HepG2 (cell line): ENCODE data around the gene NOB1. TPM values are rescaled to one million over a fixed set of nuclear protein-coding genes. Genes with fewer than 3 reads are reported as not detected.

ENCODE experiments used
- ATAC-seq: fragments of 200-7000 bp; cut with Tn5 transposase; 3 replicates; pipeline ENCODE4 v1.9.1; 2020; ENCODE audit warnings: mild to moderate bottlenecking, moderate library complexity
- BruUV-seq: library from RNA; stranded (reverse); fragments of 400-500 nt; replicated peaks from 2 replicates; lab custom pipeline; 2021; lab: Mats Ljungman, UMichigan
- CTCF ChIA-PET: fragments of 300-600 bp; formaldehyde crosslinking; extraction: SDS; loops from one replicate; lab custom pipeline; 2021; ENCODE audit warnings: low total read pairs, inconsistent platforms, low intra/inter-chr PET ratio; lab: Yijun Ruan, JAX
- POLR2A ChIA-PET: fragments of 350-600 bp; sonication (Branson Sonifier 250); formaldehyde crosslinking; loops from one replicate; lab custom pipeline; 2020; ENCODE audit warnings: antibody characterized with exemption, inconsistent platforms; lab: Yijun Ruan, JAX
- DNase-seq: peaks from one replicate; pipeline ENCODE4 v3.0.0-alpha.2; 2015; ENCODE audit warnings: low spot score
- FAIRE-seq: peaks from 3 replicates; lab custom pipeline; 2011; peaks lifted over from hg19 to GRCh38; lab: Jason Lieb, UNC
- H2AFZ ChIP-seq: one replicate; pipeline ENCODE4 v1.6.1; 2011; ENCODE audit warnings: low read length, inconsistent platforms
- H3K27ac ChIP-seq: fragments of 300-600 bp; 3 replicates; pipeline ENCODE4 v1.8.0; 2011; ENCODE audit warnings: mixed run types, mild to moderate bottlenecking, mixed read lengths, low read length, inconsistent platforms; ENCODE audit not compliant: insufficient read depth; ENCODE audit errors: extremely low read length
- H3K27me3 ChIP-seq, 2 experiments: fragments of 200-600 bp in 1 of 2; 2 replicates in 1 of 2; 3 replicates in 1 of 2; pipeline versions ENCODE4 v1.6.0 to v1.8.0; 2011; ENCODE audit warnings: low read length in 2 of 2, mild to moderate bottlenecking in 2 of 2, moderate library complexity in 2 of 2, inconsistent platforms in 1 of 2; ENCODE audit not compliant: insufficient read depth in 2 of 2, control insufficient read depth in 1 of 2
- H3K36me3 ChIP-seq, 2 experiments: fragments of 200-600 bp in 1 of 2; replicated peaks in 1 of 2; 2 replicates in 1 of 2; 3 replicates in 1 of 2; pipeline versions ENCODE4 v1.5.1 to v1.8.0; 2011; ENCODE audit warnings: low read length in 2 of 2, inconsistent platforms in 1 of 2; ENCODE audit not compliant: insufficient read depth in 2 of 2, control insufficient read depth in 1 of 2
- H3K4me1 ChIP-seq: 2 replicates; pipeline ENCODE4 v1.5.1; 2012; ENCODE audit warnings: low read length, inconsistent platforms; ENCODE audit not compliant: insufficient read depth
- H3K4me2 ChIP-seq: 2 replicates; pipeline ENCODE4 v1.6.0; 2011; ENCODE audit warnings: low read depth, low read length, inconsistent platforms
- H3K4me3 ChIP-seq, 3 experiments: fragments of 200-600 bp in 1 of 3; sonication (generic), shearing (Covaris generic) in 1 of 3; replicated peaks in 1 of 3; 2 replicates each; pipeline ENCODE4 v1.5.1; 2011 to 2016; ENCODE audit warnings: low read length in 3 of 3, inconsistent platforms in 2 of 3, low read depth in 2 of 3, mild to moderate bottlenecking in 2 of 3, control low read depth in 1 of 3, mixed read lengths in 1 of 3; ENCODE audit not compliant: insufficient read depth in 1 of 3
- H3K79me2 ChIP-seq: one replicate; pipeline ENCODE4 v1.6.1; 2011; ENCODE audit warnings: low read length, inconsistent platforms; ENCODE audit not compliant: insufficient read depth
- H3K9ac ChIP-seq: 2 replicates; pipeline ENCODE4 v1.6.0; 2011; ENCODE audit warnings: mild to moderate bottlenecking, low read depth, low read length, inconsistent platforms; ENCODE audit not compliant: insufficient read depth
- H3K9me3 ChIP-seq: 2 replicates; pipeline ENCODE4 v1.5.1; 2012; ENCODE audit warnings: mild to moderate bottlenecking, low read length
- H4K20me1 ChIP-seq: 2 replicates; pipeline ENCODE4 v1.6.0; 2011; ENCODE audit warnings: inconsistent platforms, mild to moderate bottlenecking, low read length, moderate library complexity; ENCODE audit not compliant: insufficient read depth
- HOXA9 ChIP-seq: sonication (generic); formaldehyde crosslinking; IDR thresholded peaks from 2 replicates; pipeline ENCODE4 v1.8.1; 2022; ENCODE audit warnings: missing genetic modification reagents, mild to moderate bottlenecking, moderate library complexity, borderline replicate concordance
- KDM5A ChIP-seq: fragments of 200-600 bp; sonication (generic); IDR thresholded peaks from 2 replicates; pipeline ENCODE4 v1.7.0; 2018; ENCODE audit warnings: antibody characterized with exemption, mild to moderate bottlenecking, low read length, borderline replicate concordance
- PITX1 ChIP-seq: sonication (generic); formaldehyde crosslinking; IDR thresholded peaks from 2 replicates; pipeline ENCODE4 v1.5.1; 2020; ENCODE audit warnings: mild to moderate bottlenecking, missing genetic modification reagents
- ZBTB33 ChIP-seq: sonication (generic); formaldehyde crosslinking; IDR thresholded peaks from 2 replicates; pipeline ENCODE4 v1.4.0; 2020; ENCODE audit warnings: missing genetic modification reagents
- ZHX2 ChIP-seq, 2 experiments: sonication (generic) in 1 of 2; formaldehyde crosslinking in 1 of 2; IDR thresholded peaks; 2 replicates each; pipeline versions ENCODE4 v1.6.1 to v1.9.0; 2014 to 2022; ENCODE audit warnings: antibody characterized with exemption in 1 of 2, borderline replicate concordance in 1 of 2, inconsistent platforms in 1 of 2, low read depth in 1 of 2, missing genetic modification reagents in 1 of 2
- ZMAT5 ChIP-seq: sonication (generic); formaldehyde crosslinking; IDR thresholded peaks from 2 replicates; pipeline ENCODE4 v1.5.0; 2020; ENCODE audit warnings: mild to moderate bottlenecking, low read depth, missing genetic modification reagents, borderline replicate concordance
- ZNF138 ChIP-seq: sonication (generic); formaldehyde crosslinking; IDR thresholded peaks from 2 replicates; pipeline ENCODE4 v1.5.0; 2020; ENCODE audit warnings: mild to moderate bottlenecking, low read depth, missing genetic modification reagents
- ZNF256 ChIP-seq: sonication (generic); formaldehyde crosslinking; conservative IDR thresholded peaks from 2 replicates; pipeline ENCODE4 v1.4.0; 2020; ENCODE audit warnings: missing genetic modification reagents
- ZNF567 ChIP-seq: sonication (generic); formaldehyde crosslinking; IDR thresholded peaks from 2 replicates; pipeline ENCODE4 v1.8.1; 2023; ENCODE audit warnings: mild to moderate bottlenecking, missing genetic modification reagents, borderline replicate concordance
- ZSCAN25 ChIP-seq: sonication (generic); formaldehyde crosslinking; IDR thresholded peaks from 2 replicates; pipeline ENCODE4 v1.8.0; 2022; ENCODE audit warnings: mild to moderate bottlenecking, missing genetic modification reagents
- WGBS: methylation state at CpG from one replicate; pipeline ENCODE4 v1.1.6; 2017; ENCODE audit warnings: low lambda C conversion rate; 5-methylcytosine and 5-hydroxymethylcytosine counted together
- in situ Hi-C: cut with HindIII; loops from 2 replicates; pipeline ENCODE4 v1.10.0; 2017; ENCODE audit warnings: low pct_unique_long_range_greater_than_20kb; ENCODE audit not compliant: extremely low pct_ligation_motif_present
- intact Hi-C: fragments of 100-400 bp; cut with micrococcal nuclease; formaldehyde crosslinking; loops from one replicate; pipeline ENCODE4 v1.10.0; 2022; ENCODE audit not compliant: unreplicated experiment
- polyA plus RNA-seq, 8 experiments: library from polyadenylated mRNA; depleted of rRNA in 3 of 8; stranded (reverse) in 7 of 8; unstranded in 1 of 8; fragments of >200 nt; fragmentation: Illumina TruSeq in 4 of 8; extraction: Trizol in 4 of 8; gene quantifications; 2 replicates each; pipeline versions ENCODE4 v1.2.1 to v1.2.3, GENCODE V29; 2011 to 2016; ENCODE audit warnings: low read depth in 4 of 8, missing spikeins in 1 of 8, mixed read lengths in 1 of 8; ENCODE audit not compliant: insufficient read depth in 1 of 8
- total RNA-seq, 5 experiments: library from RNA; depleted of rRNA; stranded (reverse); fragments of >200 nt; fragmentation: Illumina TruSeq; extraction: Trizol; gene quantifications; 2 replicates each; pipeline ENCODE4 v1.2.3, GENCODE V29; 2016; ENCODE audit warnings: low read depth in 1 of 5

Gene NOB1
- total and polyA plus RNA-seq, 2 of the 13 experiments (the other 11 are each of a cell fraction or from before 2014, with no cell fraction given) = 47.1 to 162 TPM

- intact Hi-C loops = no loop called here
- no peak overlapping the region for H2AFZ ChIP-seq
- no peak overlapping the region for H3K9ac ChIP-seq
- peaks cover 13% of the 10 kb centered on the region for H3K79me2 ChIP-seq
- no peak overlapping the region for H3K27ac ChIP-seq
- no peak overlapping the region for H3K4me2 ChIP-seq
- 95% methylated on average over 41 of the region's 41 CpGs for WGBS
- ChIA-PET POLR2A (interaction anchor here (1.2 to 6.2 kb wide), 4 partner anchors 12 to 19 kb away, joined by 7 to 46 read pairs (median 16); partner anchors contain the start of genes NOB1 and NQO1), CTCF (no interaction called here)
- peaks cover 38 to 73% of the 10 kb centered on the region in 2 experiments for H3K36me3 ChIP-seq
- H4K20me1 ChIP-seq = peaks cover 4% of the 10 kb centered on the region; the same call in 1 of the 2 replicates
- BruUV-seq = TSS peak; percentile 51
- peaks cover 8% of the 10 kb centered on the region for H3K4me1 ChIP-seq
- DNase-seq = no peak
- H3K27me3 ChIP-seq = no peaks in the 10 kb centered on the region
- in situ Hi-C loops = no loop called here
- no peak overlapping the region for H3K4me3 ChIP-seq
- no peaks in the 10 kb centered on the region for H3K9me3 ChIP-seq
- ATAC-seq = 0 out of 3 replicates have a peak, but pooled peaks have one; percentile 12
- FAIRE-seq = no peak
- TF ChIP-seq ZSCAN25 (no peak), ZNF256 (CRISPR knock-in tag) (no peak), ZBTB33 (CRISPR knock-in tag) (peak; percentile 96), ZNF138 (no peak), HOXA9 (CRISPR knock-in tag) (no peak), ZMAT5 (CRISPR knock-in tag) (no peak), PITX1 (CRISPR knock-in tag) (no peak), ZNF567 (CRISPR knock-in tag) (no peak), ZHX2 (IDR thresholded peaks at IDR 0.05; ENCODE audit: low read depth) (no peak), ZHX2 (CRISPR knock-in tag; IDR thresholded peaks at IDR 0.05; ENCODE audit: borderline replicate concordance) (no peak), KDM5A (no peak)
These were observed 12.5 kb downstream of the NOB1 start for GRCh38 chr16:69741951-69742904.
